ENCODE measurements around the gene LRRC36. TPM values are rescaled to one million over a fixed set of nuclear protein-coding genes. Genes with fewer than 3 reads are reported as not detected.

Gene LRRC36
- total RNA-seq, 1 experiment from 2014 or later, result not detected

- POLR2A ChIA-PET (ENCODE audit: unreplicated experiment), result no interaction called here
- Histone ChIP-seq H3K4me3 (no peak overlapping the region), H3F3A (ENCODE audit: insufficient read depth, low read depth) (peaks cover 4% of the 10 kb centered on the region; the same call in 1 of the 2 replicates), H3K79me2 (ENCODE audit: low read depth) (no peaks in the 10 kb centered on the region), H3K4me1 (replicated peaks; ENCODE audit: insufficient read depth) (peaks cover 6% of the 10 kb centered on the region), H3K9me3 (ENCODE audit: insufficient read depth, low read depth) (no peaks in the 10 kb centered on the region), H3K4me2 (no peak overlapping the region), H4K20me1 (ENCODE audit: insufficient read depth) (no peaks in the 10 kb centered on the region), H2AFZ (no peak overlapping the region), H3K36me3 (ENCODE audit: low read depth) (no peaks in the 10 kb centered on the region), H3K27me3 (ENCODE audit: insufficient read depth, low read depth) (no peaks in the 10 kb centered on the region), H3K9me2 (ENCODE audit: insufficient read depth) (no peaks in the 10 kb centered on the region), H3K27ac (no peak overlapping the region)
- CTCF ChIA-PET, result no interaction called here
- TF ChIP-seq CTCF (conservative IDR thresholded peaks at IDR 0.05) (no peak), EZH2 (IDR thresholded peaks at IDR 0.05; ENCODE audit: low read depth) (no peak)
- BruUV-seq (replicated peaks), result no TSS peak
- intact Hi-C loops (cut with micrococcal nuclease; ENCODE audit: unreplicated experiment), result no loop called here
- DNase-seq, result no peak
Observed at GRCh38 chr16:67317853-67318252, 8.8 kb upstream of the LRRC36 start.

GRCh38 chr16:67326115-67326471, 522 bp upstream of the LRRC36 start:
- no peaks in the 10 kb centered on the region for H4K20me1 ChIP-seq (ENCODE audit: insufficient read depth)
- BruUV-seq (replicated peaks), result no TSS peak
- H2AFZ ChIP-seq, result no peak overlapping the region
- no peak overlapping the region for H3K4me3 ChIP-seq
- ChIA-PET POLR2A (ENCODE audit: unreplicated experiment) (no interaction called here), CTCF (no interaction called here)
- no peaks in the 10 kb centered on the region for H3K79me2 ChIP-seq (ENCODE audit: low read depth)
- no peaks in the 10 kb centered on the region for H3K9me2 ChIP-seq (ENCODE audit: insufficient read depth)
- intact Hi-C loops (cut with micrococcal nuclease; ENCODE audit: unreplicated experiment), result no loop called here
- DNase-seq, result no peak
- TF ChIP-seq EZH2 (IDR thresholded peaks at IDR 0.05; ENCODE audit: low read depth), result no peak
- TF ChIP-seq CTCF (conservative IDR thresholded peaks at IDR 0.05), result no peak
- H3K36me3 ChIP-seq (ENCODE audit: low read depth), result no peaks in the 10 kb centered on the region
- no peaks in the 10 kb centered on the region; the same call in 1 of the 2 replicates for H3F3A ChIP-seq (ENCODE audit: insufficient read depth, low read depth)
- no peak overlapping the region for H3K4me2 ChIP-seq
- no peak overlapping the region for H3K27ac ChIP-seq
- H3K4me1 ChIP-seq (replicated peaks; ENCODE audit: insufficient read depth), result no peaks in the 10 kb centered on the region
- H3K27me3 ChIP-seq (ENCODE audit: insufficient read depth, low read depth), result no peaks in the 10 kb centered on the region
- no peaks in the 10 kb centered on the region for H3K9me3 ChIP-seq (ENCODE audit: insufficient read depth, low read depth)

GRCh38 chr16:67327743-67328142, 1.1 kb downstream of the LRRC36 start:
- Histone ChIP-seq H3K9me3 (ENCODE audit: insufficient read depth, low read depth) (no peaks in the 10 kb centered on the region), H3K79me2 (ENCODE audit: low read depth) (no peaks in the 10 kb centered on the region), H2AFZ (no peak overlapping the region), H3K27ac (no peak overlapping the region), H3K36me3 (ENCODE audit: low read depth) (no peaks in the 10 kb centered on the region), H3K27me3 (ENCODE audit: insufficient read depth, low read depth) (no peaks in the 10 kb centered on the region), H3K9me2 (ENCODE audit: insufficient read depth) (no peaks in the 10 kb centered on the region), H3F3A (ENCODE audit: insufficient read depth, low read depth) (no peaks in the 10 kb centered on the region; the same call in 1 of the 2 replicates), H4K20me1 (ENCODE audit: insufficient read depth) (no peaks in the 10 kb centered on the region), H3K4me1 (replicated peaks; ENCODE audit: insufficient read depth) (no peaks in the 10 kb centered on the region), H3K4me2 (no peak overlapping the region), H3K4me3 (no peak overlapping the region)
- CTCF ChIA-PET, result interaction anchor here (0.6 kb wide), 1 partner anchor 30 kb away, joined by 5 read pairs; no protein-coding TSS in a partner anchor
- no peak for DNase-seq
- intact Hi-C loops (cut with micrococcal nuclease; ENCODE audit: unreplicated experiment), result no loop called here
- TF ChIP-seq CTCF (conservative IDR thresholded peaks at IDR 0.05) (no peak), EZH2 (IDR thresholded peaks at IDR 0.05; ENCODE audit: low read depth) (no peak)
- POLR2A ChIA-PET (ENCODE audit: unreplicated experiment), result no interaction called here
- BruUV-seq (replicated peaks), result no TSS peak
